GM21528 (cell line): ENCODE data around the gene GGTLC3.
"Not testable (repeated sequence)": the region's sequence is repeated elsewhere in the genome, so short reads cannot be mapped to it uniquely, and the experiment has no call there.

Experiments
- ATAC-seq: cut with Tn5 transposase; IDR thresholded peaks from one replicate; pipeline ENCODE4 v1.9.1; 2021; ENCODE audit warnings: mild to moderate bottlenecking, moderate library complexity; ENCODE audit not compliant: unreplicated experiment, low FRiP score

The GGTLC3 gene

DNA sequence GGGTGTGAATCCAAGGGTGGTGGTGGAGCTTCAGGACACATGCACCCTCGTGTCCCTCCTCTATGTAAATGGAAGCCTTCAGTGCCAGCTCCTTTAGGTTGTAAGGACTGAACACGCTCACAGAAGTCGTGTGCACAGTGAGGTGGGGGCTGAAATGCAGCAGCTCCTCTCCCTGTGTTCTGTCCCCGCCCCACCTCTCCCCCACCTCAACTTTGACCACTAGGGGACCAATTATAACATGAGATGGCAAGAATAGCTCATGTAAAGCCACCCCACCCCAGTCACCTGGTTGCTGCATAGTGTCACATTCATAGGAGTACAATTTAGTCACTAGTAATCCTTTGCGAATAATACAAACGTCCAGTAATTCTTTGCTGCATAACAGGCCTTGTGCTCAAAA lies 4.8 kb upstream of the GGTLC3 start:
- not testable (repeated sequence) for ATAC-seq

- not testable (repeated sequence) for ATAC-seq
These were observed 4.5 kb downstream of the GGTLC3 start for GRCh38 chr22:18513454-18513853.

DNA sequence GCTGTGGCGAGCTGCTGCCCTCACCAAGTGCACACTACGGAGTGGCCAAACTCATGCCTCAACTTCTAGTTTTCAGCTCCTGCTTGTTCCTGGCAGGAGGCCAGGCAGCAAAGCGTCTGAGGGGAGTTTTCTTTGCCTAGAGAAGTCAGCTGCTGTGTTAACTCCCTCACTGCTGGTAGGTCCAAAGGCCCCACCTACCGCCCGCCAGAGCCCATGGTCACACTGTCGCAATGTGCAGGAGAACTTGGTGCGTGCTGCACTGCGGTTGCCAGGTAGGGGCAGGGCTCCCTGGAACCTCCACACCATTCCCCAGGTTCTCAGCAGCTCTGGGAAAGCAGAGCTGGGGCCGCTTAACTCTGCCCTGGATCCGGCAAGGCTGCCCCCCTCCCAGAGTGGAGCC lies 5.6 kb downstream of the GGTLC3 start:
- not testable (repeated sequence) for ATAC-seq

DNA sequence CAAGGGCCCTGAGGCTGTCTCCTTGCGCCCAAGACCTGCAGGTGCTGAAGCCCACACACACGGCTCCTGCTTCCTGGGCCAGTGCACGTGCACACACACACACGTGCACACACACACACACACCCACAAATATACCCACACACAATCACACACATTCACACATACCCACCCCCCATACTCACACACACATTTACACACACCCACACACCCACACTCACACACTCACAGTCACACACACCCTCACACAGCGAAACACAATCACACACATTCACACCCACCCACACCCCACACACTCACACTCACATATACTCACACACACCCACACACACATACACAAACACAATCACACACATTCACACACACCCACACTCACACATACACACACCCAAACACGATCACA lies 6.6 kb downstream of the GGTLC3 start:
- ATAC-seq: not testable (repeated sequence)

- not testable (repeated sequence) for ATAC-seq
These were observed 21.7 kb downstream of the GGTLC3 start for GRCh38 chr22:18496227-18496626.
